CD4-positive, CD25-positive, alpha-beta regulatory T cell (primary cell): ENCODE measurements around the gene SCUBE1. TPM values are rescaled to one million over a fixed set of nuclear protein-coding genes. Genes with fewer than 3 reads are reported as not detected.
A peak's percentile ranks its signal among the peaks of the same experiment; 100 is the strongest.

ENCODE experiments used
- ATAC-seq, 2 donors: fragments of 150-1000 bp; cut with Tn5 transposase; one replicate each; pipeline ENCODE4 v1.10.0; 2021; ENCODE audit warnings: low read depth in 2 of 2, moderate number of reproducible peaks in 2 of 2, moderate library complexity in 1 of 2
- DNase-seq, 3 donors: peaks; one replicate each; pipeline versions ENCODE4 v3.0.0 to v3.0.0-alpha.2; 2012 to 2022; ENCODE audit warnings: mixed read lengths in 1 of 3
- H3K27ac ChIP-seq: one replicate; pipeline ENCODE4 v1.7.0; 2013; ENCODE audit warnings: mild to moderate bottlenecking, low read length; ENCODE audit not compliant: insufficient read depth, poor library complexity, severe bottlenecking
- H3K27me3 ChIP-seq: one replicate; pipeline ENCODE4 v1.7.0; 2013; ENCODE audit warnings: low read length; ENCODE audit not compliant: control insufficient read depth, insufficient read depth
- H3K36me3 ChIP-seq: one replicate; pipeline ENCODE4 v1.7.0; 2013; ENCODE audit warnings: mild to moderate bottlenecking, low read length, moderate library complexity; ENCODE audit not compliant: control insufficient read depth, insufficient read depth
- H3K4me1 ChIP-seq: 2 replicates; pipeline ENCODE4 v1.7.0; 2013; ENCODE audit warnings: mild to moderate bottlenecking, low read length; ENCODE audit not compliant: insufficient read depth, control insufficient read depth, poor library complexity, severe bottlenecking
- H3K4me3 ChIP-seq: one replicate; pipeline ENCODE4 v1.7.0; 2013; ENCODE audit warnings: low read depth, mild to moderate bottlenecking, low read length, moderate library complexity
- H3K9me3 ChIP-seq, 2 experiments: 1 replicate in 1 of 2; 2 replicates in 1 of 2; pipeline ENCODE4 v1.7.0; 2013; ENCODE audit warnings: low read length in 2 of 2, mild to moderate bottlenecking in 1 of 2, moderate library complexity in 1 of 2; ENCODE audit not compliant: control insufficient read depth in 2 of 2
- H3K27ac Mint-ChIP-seq, 3 donors: one replicate each; pipeline ENCODE4 v1.8.0; 2020 to 2022; ENCODE audit warnings: mild to moderate bottlenecking in 3 of 3, mixed read lengths in 3 of 3, moderate library complexity in 2 of 3
- H3K27me3 Mint-ChIP-seq: one replicate; pipeline ENCODE4 v1.8.0; 2022; ENCODE audit warnings: mild to moderate bottlenecking, mixed read lengths
- H3K36me3 Mint-ChIP-seq: one replicate; pipeline ENCODE4 v1.8.0; 2020; ENCODE audit warnings: mixed read lengths
- H3K4me1 Mint-ChIP-seq, 4 donors: one replicate each; pipeline ENCODE4 v1.8.0; 2020 to 2022; ENCODE audit warnings: mixed read lengths in 4 of 4, mild to moderate bottlenecking in 1 of 4
- H3K4me3 Mint-ChIP-seq, 4 donors: one replicate each; pipeline ENCODE4 v1.8.0; 2020 to 2022; ENCODE audit warnings: mild to moderate bottlenecking in 4 of 4, mixed read lengths in 4 of 4, moderate library complexity in 3 of 4
- H3K9me3 Mint-ChIP-seq, 7 donors: one replicate each; pipeline ENCODE4 v1.8.0; 2020 to 2022; ENCODE audit warnings: mixed read lengths in 7 of 7, mild to moderate bottlenecking in 3 of 7, moderate library complexity in 2 of 7
- polyA plus RNA-seq, 4 donors: library from polyadenylated mRNA; unstranded; fragments of 300-500 nt; fragmentation: Illumina TruSeq; gene quantifications; one replicate each; pipeline ENCODE4 v1.2.3, GENCODE V29; 2021
- total RNA-seq: library from RNA; stranded (reverse); gene quantifications from one replicate; pipeline ENCODE4 v1.2.3, GENCODE V29; 2022

The SCUBE1 gene
- total RNA-seq (0.74 TPM), polyA plus RNA-seq (not detected)

DNA sequence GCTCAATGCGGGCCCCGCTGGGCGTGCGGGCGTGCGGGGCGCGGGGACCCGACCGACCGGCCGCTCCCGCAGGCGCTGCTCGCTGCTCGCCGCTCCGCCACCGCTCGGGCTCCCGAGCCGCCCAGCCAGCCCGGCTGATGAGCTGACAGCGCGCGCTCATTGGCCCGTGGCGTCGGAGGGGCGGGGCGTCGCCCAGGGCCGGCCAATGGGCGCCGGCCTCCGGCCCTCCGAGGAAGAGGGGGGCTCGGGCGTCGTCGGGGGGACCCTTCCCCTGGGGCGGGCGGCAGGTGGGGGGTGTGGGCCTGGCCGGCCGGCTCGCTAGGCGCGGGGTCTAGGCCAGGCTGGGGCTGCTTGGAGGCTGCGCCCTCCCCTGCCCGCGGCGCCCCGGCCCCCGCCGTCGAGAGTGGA, at the start of gene SCUBE1:
Gene SCUBE1 (minus strand): TSS at position 111 of the 408 bp plus-strand sequence. CDS start 111 bp downstream, outside the sequence.
- Histone ChIP-seq H3K27ac (no peak within 1 kb of the TSS), H3K4me3 (no peak within 1 kb of the TSS), H3K9me3 (no peaks in the 10 kb centered on the region), H3K36me3 (no peaks in the 10 kb centered on the region), H3K4me1 (peaks cover 8% of the 10 kb centered on the region), H3K27me3 (no peaks in the 10 kb centered on the region)
- ATAC-seq (peak; percentile 27 to 47), DNase-seq (peak; percentile 3 to 31 (median 9))
- peaks cover 0 to 5% (median 0%) of the 10 kb centered on the region in 7 donors for H3K9me3 Mint-ChIP-seq
- H3K4me3 Mint-ChIP-seq = no peak within 1 kb of the TSS
- H3K36me3 Mint-ChIP-seq = no peaks in the 10 kb centered on the region
- peaks cover 59% of the 10 kb centered on the region for H3K27me3 Mint-ChIP-seq
- H3K27ac Mint-ChIP-seq = no peak within 1 kb of the TSS
- H3K4me1 Mint-ChIP-seq = peaks cover 0 to 29% (median 7%) of the 10 kb centered on the region in 4 donors

DNA sequence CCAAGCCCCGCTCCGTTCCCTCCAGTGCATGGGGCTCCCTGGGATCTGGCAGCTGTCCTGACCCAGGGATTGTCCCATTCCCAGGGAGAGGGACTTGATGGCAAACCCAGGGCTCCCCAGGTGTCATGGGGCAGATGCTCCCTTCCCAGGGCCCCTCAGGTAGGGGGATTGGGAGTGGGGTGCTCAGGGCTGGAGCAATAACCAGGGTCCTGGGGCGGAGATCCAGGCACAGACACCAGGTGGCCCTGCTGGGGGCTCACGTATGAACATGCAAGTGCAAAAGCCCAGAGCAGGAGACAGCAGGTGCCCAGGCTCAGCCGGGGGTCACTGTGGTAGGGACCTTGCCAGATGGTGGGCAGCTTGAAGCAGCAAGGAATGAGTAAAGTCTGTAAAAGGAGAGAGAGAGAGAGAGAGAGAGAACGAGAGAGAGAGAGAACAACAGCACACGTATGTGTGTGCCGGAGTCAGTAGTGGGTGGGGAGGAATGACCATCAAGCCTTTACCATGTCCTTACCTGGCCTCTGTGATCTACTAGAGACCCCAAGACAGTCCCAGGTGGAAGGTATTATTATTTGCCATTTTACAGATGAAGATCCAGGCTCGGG, 49.3 kb upstream of the SCUBE1 start:
- H3K9me3 ChIP-seq = no peaks in the 10 kb centered on the region
- no peak overlapping the region for H3K4me3 ChIP-seq
- ATAC-seq (no peak), DNase-seq (no peak)
- Mint-ChIP-seq H3K4me1 (peaks cover 0 to 2% (median 0%) of the 10 kb centered on the region in 4 donors), H3K27me3 (peaks cover 4% of the 10 kb centered on the region), H3K27ac (no peak overlapping the region), H3K4me3 (no peak overlapping the region), H3K36me3 (no peaks in the 10 kb centered on the region), H3K9me3 (no peaks in the 10 kb centered on the region)
- H3K4me1 ChIP-seq = no peaks in the 10 kb centered on the region
- no peak overlapping the region for H3K27ac ChIP-seq
- no peaks in the 10 kb centered on the region for H3K36me3 ChIP-seq
- no peaks in the 10 kb centered on the region for H3K27me3 ChIP-seq

DNA sequence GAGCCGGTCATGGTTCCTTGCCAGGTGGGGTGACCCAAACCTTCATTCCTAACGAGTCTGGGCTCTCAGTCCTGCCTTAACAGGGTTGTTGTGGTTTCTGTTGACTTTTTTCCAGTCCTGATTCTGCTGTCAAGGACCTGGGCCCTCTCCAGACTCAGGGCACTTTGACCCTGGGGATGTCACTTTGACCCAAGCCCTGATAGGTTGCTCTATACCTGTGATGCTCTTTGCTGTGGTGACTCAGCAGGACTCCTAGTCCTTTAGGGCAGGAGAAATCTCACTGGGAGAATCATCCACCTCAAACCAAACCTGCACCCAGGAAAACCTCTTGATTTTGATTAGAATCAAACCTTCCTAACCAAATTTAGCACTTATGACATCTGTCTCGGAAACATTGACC, 48.1 kb upstream of the SCUBE1 start:
- Mint-ChIP-seq H3K36me3 (no peaks in the 10 kb centered on the region), H3K27ac (no peak overlapping the region), H3K27me3 (peaks cover 8% of the 10 kb centered on the region), H3K9me3 (no peaks in the 10 kb centered on the region), H3K4me1 (peaks cover 0 to 2% (median 0%) of the 10 kb centered on the region in 4 donors), H3K4me3 (no peak overlapping the region)
- no peaks in the 10 kb centered on the region for H3K9me3 ChIP-seq
- H3K36me3 ChIP-seq = no peaks in the 10 kb centered on the region
- no peak for DNase-seq
- H3K27me3 ChIP-seq = no peaks in the 10 kb centered on the region
- H3K4me3 ChIP-seq = no peak overlapping the region
- no peak for ATAC-seq
- H3K27ac ChIP-seq = no peak overlapping the region
- H3K4me1 ChIP-seq = no peaks in the 10 kb centered on the region

DNA sequence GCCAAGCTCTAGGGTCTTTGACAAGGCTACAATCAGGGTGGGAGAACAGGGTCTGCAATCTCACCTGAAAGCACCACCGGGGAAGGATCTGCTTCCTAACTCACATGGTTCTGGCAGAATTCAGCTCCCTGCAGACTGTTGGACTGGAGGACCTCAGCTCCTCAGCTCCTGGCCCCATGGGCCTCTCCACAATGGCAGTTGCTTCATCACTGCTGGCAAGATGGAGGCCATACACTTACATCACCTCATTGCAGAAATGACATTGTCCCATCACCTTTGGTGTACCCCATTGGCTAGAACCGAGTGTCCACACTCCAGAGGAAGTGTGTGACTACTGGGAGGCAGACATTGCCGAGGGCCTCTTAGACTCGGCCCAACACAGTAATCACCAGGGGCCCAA, 47.7 kb upstream of the SCUBE1 start:
- no peak overlapping the region for H3K4me3 Mint-ChIP-seq
- DNase-seq (no peak), ATAC-seq (no peak)
- Histone ChIP-seq H3K4me1 (peaks cover 1% of the 10 kb centered on the region), H3K36me3 (no peaks in the 10 kb centered on the region), H3K4me3 (no peak overlapping the region), H3K9me3 (no peaks in the 10 kb centered on the region), H3K27me3 (no peaks in the 10 kb centered on the region), H3K27ac (no peak overlapping the region)
- no peaks in the 10 kb centered on the region for H3K36me3 Mint-ChIP-seq
- peaks cover 11% of the 10 kb centered on the region for H3K27me3 Mint-ChIP-seq
- peaks cover 0 to 3% (median under 1%) of the 10 kb centered on the region in 4 donors for H3K4me1 Mint-ChIP-seq
- H3K9me3 Mint-ChIP-seq = no peaks in the 10 kb centered on the region
- H3K27ac Mint-ChIP-seq = no peak overlapping the region

DNA sequence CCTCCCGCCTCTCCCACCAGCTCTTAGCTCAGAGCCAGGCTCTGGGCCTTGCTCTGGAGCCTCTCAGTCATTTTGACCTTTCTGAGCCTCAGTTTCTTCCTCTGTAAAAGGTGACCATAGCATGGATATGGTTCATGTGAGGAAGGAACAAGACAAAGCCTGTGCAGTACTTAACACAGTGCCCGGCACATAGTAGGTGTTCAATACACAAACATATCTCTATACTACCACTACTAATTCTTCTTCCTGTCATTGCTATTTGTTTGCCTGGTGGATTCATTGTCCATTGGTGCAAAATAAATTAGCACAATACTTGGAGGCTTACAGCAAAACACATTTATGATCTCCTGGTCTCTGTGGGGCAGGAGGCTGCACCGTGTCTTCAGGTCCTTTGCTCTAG, 47.0 kb upstream of the SCUBE1 start:
- H3K27ac Mint-ChIP-seq = no peak overlapping the region
- H3K9me3 Mint-ChIP-seq = no peaks in the 10 kb centered on the region
- no peak overlapping the region for H3K4me3 Mint-ChIP-seq
- H3K36me3 Mint-ChIP-seq = no peaks in the 10 kb centered on the region
- DNase-seq (no peak), ATAC-seq (no peak)
- no peaks in the 10 kb centered on the region for H3K27me3 ChIP-seq
- no peak overlapping the region for H3K27ac ChIP-seq
- H3K4me3 ChIP-seq = no peak overlapping the region
- no peaks in the 10 kb centered on the region for H3K9me3 ChIP-seq
- H3K4me1 ChIP-seq = peaks cover 6% of the 10 kb centered on the region
- H3K27me3 Mint-ChIP-seq = peaks cover 15% of the 10 kb centered on the region
- peaks cover 0 to 5% (median 1%) of the 10 kb centered on the region in 4 donors for H3K4me1 Mint-ChIP-seq
- H3K36me3 ChIP-seq = no peaks in the 10 kb centered on the region

DNA sequence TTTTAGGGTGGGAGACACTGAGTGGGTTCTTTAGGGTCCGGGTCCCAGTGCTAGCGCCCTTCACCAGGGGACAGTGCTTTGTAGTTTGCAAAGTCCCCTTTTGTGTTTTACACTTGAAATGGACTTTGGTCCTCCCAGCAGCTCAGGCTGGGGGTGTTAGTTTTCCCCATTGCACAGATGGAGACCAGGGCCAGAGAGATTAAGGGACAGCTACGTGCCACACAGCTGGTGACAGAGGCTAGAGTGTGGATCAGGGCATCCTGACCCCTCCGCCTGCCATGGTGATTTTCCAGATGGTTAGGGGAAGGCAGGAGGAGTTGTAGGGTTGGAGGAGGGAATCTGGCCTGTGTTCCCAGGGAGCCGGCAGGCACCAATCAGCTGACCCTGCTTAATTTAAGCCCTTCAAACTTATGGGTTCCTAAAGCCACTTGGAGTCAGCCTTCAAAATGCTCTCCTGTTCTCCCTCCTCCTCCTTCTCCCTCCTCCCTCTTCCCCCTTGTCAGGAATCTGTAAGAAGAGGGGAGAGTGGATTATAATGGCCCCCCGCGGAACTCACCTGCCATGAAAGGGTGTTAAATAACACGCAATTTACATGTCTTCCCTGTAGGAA, 46.2 kb upstream of the SCUBE1 start:
- H3K27me3 ChIP-seq = no peaks in the 10 kb centered on the region
- no peaks in the 10 kb centered on the region for H3K9me3 ChIP-seq
- ATAC-seq (no peak), DNase-seq (no peak)
- peaks cover 19% of the 10 kb centered on the region for H3K27me3 Mint-ChIP-seq
- no peaks in the 10 kb centered on the region for H3K36me3 ChIP-seq
- no peaks in the 10 kb centered on the region for H3K9me3 Mint-ChIP-seq
- H3K4me3 Mint-ChIP-seq = no peak overlapping the region
- no peaks in the 10 kb centered on the region for H3K36me3 Mint-ChIP-seq
- no peak overlapping the region for H3K4me3 ChIP-seq
- H3K4me1 ChIP-seq = peaks cover 6% of the 10 kb centered on the region
- no peak overlapping the region for H3K27ac Mint-ChIP-seq
- H3K27ac ChIP-seq = no peak overlapping the region
- peaks cover 0 to 5% (median 1%) of the 10 kb centered on the region in 4 donors for H3K4me1 Mint-ChIP-seq

DNA sequence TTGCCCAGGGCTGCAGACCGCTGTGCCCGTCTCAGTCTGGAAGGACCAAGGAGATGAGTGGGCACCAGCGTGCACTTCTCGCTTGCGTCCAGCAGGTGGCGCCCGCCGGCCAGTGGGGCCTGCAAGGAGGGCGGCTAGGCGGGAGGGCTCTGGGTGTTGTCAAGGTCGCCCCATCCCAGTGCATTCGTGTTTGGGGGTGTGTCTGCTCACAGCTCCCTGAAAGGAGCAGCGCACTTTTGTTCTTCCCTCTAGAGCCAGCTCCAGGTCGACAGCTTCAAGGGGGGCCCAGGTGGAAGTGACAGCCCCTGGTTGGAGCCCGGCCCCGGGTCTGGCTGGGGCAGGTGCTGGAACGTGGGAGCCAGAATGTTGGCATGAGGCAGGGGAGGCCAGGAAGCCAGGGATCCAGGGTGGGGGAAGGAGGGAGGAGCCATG, 45.3 kb upstream of the SCUBE1 start:
- Mint-ChIP-seq H3K27me3 (peaks cover 24% of the 10 kb centered on the region), H3K36me3 (no peaks in the 10 kb centered on the region), H3K9me3 (no peaks in the 10 kb centered on the region), H3K4me1 (peaks cover 0 to 5% (median 1%) of the 10 kb centered on the region in 4 donors), H3K27ac (no peak overlapping the region), H3K4me3 (no peak overlapping the region)
- Histone ChIP-seq H3K4me3 (no peak overlapping the region), H3K27ac (no peak overlapping the region), H3K36me3 (no peaks in the 10 kb centered on the region), H3K9me3 (no peaks in the 10 kb centered on the region), H3K27me3 (no peaks in the 10 kb centered on the region), H3K4me1 (peaks cover 6% of the 10 kb centered on the region)
- peak; percentile 47 to 57 for ATAC-seq
- peak; percentile 41 to 57 (median 43) for DNase-seq

DNA sequence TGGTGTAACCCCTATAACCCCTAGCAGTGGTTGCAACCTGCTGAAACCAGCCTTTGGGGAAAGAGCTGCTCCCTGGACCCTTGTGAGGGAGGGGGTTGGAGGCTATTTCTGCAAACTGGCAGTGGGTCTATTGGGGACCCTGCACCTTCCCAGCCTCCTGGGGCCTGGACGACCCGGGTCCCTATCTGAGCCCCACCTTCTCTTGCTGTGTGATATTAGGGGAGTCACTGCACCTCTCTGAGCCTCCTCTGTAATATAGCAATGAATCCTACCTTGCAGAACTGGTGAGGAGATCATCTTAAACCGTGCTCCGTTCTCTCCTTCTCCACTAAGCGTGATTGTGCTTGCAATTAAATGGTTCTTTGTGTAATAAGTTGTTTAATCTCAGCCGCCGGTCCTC, 44.6 kb upstream of the SCUBE1 start:
- Mint-ChIP-seq H3K9me3 (no peaks in the 10 kb centered on the region), H3K4me1 (peaks cover 0 to 5% (median 1%) of the 10 kb centered on the region in 4 donors), H3K4me3 (no peak overlapping the region), H3K36me3 (no peaks in the 10 kb centered on the region), H3K27ac (no peak overlapping the region), H3K27me3 (peaks cover 25% of the 10 kb centered on the region)
- H3K4me3 ChIP-seq = no peak overlapping the region
- H3K36me3 ChIP-seq = no peaks in the 10 kb centered on the region
- H3K27me3 ChIP-seq = no peaks in the 10 kb centered on the region
- DNase-seq (no peak), ATAC-seq (no peak)
- no peak overlapping the region for H3K27ac ChIP-seq
- H3K4me1 ChIP-seq = peaks cover 6% of the 10 kb centered on the region
- H3K9me3 ChIP-seq = no peaks in the 10 kb centered on the region
